Anterior cingulate cortex (tissue), 58 donors: Measurements from ENCODE around the gene BLOC1S6.
A peak's percentile ranks its signal among the peaks of the same experiment; 100 is the strongest.
"Not testable (repeated sequence)": the region's sequence is repeated elsewhere in the genome, so short reads cannot be mapped to it uniquely, and the experiment has no call there.

Source experiments
- DNase-seq, 58 donors: peaks; one replicate each; lab custom pipeline; 2025; lab: John Stamatoyannopoulos, UW

The BLOC1S6 gene

GRCh38 chr15:45637141-45637540 lies 50.0 kb downstream of the BLOC1S6 start:
- no peak for DNase-seq

- DNase-seq = peak in 11 of 58 donors; percentile 1 to 39 (median 8)
Measured at GRCh38 chr15:45637552-45638033, 50.4 kb downstream of the BLOC1S6 start.

- no peak for DNase-seq
Measured at GRCh38 chr15:45640616-45641015, 53.4 kb downstream of the BLOC1S6 start.

- DNase-seq = no peak
Measured at GRCh38 chr15:45641374-45641781, 54.2 kb downstream of the BLOC1S6 start.

GRCh38 chr15:45641999-45642932 lies 55.1 kb downstream of the BLOC1S6 start:
- no peak for DNase-seq

GRCh38 chr15:45644437-45644836 lies 57.3 kb downstream of the BLOC1S6 start:
- DNase-seq = no peak

GRCh38 chr15:45645026-45645980 lies 58.1 kb downstream of the BLOC1S6 start:
- no peak for DNase-seq

GRCh38 chr15:45646220-45646619 lies 59.0 kb downstream of the BLOC1S6 start:
- no peak for DNase-seq

- no peak for DNase-seq
Measured at GRCh38 chr15:45647828-45648227, 60.6 kb downstream of the BLOC1S6 start.

- no peak for DNase-seq
Measured at GRCh38 chr15:45648521-45649200, 61.5 kb downstream of the BLOC1S6 start.

GRCh38 chr15:45650007-45650406 lies 62.8 kb downstream of the BLOC1S6 start:
- DNase-seq = not testable (repeated sequence)

GRCh38 chr15:45650889-45651525 lies 63.8 kb downstream of the BLOC1S6 start:
- DNase-seq = peak in 1 of 58 donors; percentile 6

- DNase-seq = no peak
Measured at GRCh38 chr15:45653702-45654424, 66.7 kb downstream of the BLOC1S6 start.

- DNase-seq = no peak
Measured at GRCh38 chr15:45654749-45655148, 67.6 kb downstream of the BLOC1S6 start.

GRCh38 chr15:45657254-45657653 lies 70.1 kb downstream of the BLOC1S6 start:
- no peak for DNase-seq

GRCh38 chr15:45657764-45658545 lies 70.8 kb downstream of the BLOC1S6 start:
- no peak for DNase-seq
